CD8-positive, alpha-beta memory T cell (primary cell): Measurements from ENCODE around the gene RBP3. TPM values are rescaled to one million over a fixed set of nuclear protein-coding genes. Genes with fewer than 3 reads are reported as not detected.

Source experiments
- CTCF ChIA-PET: fragments of 350-600 bp; sonication (Branson Sonifier 250); formaldehyde crosslinking; loops from one replicate; lab custom pipeline; 2021; ENCODE audit warnings: antibody characterized with exemption; lab: Charles Lee
- POLR2A ChIA-PET: fragments of 350-600 bp; sonication (Branson Sonifier 250); formaldehyde crosslinking; loops from one replicate; lab custom pipeline; 2021; ENCODE audit warnings: antibody characterized with exemption; lab: Charles Lee
- DNase-seq, 5 donors: peaks; one replicate each; pipeline versions ENCODE4 v3.0.0 to v3.0.0-alpha.2; 2020 to 2022; ENCODE audit warnings: mixed read lengths in 1 of 5
- H3K27ac ChIP-seq: one replicate; pipeline ENCODE4 v1.7.0; 2013; ENCODE audit warnings: low read depth, mild to moderate bottlenecking, low read length, moderate library complexity
- H3K27me3 ChIP-seq: 2 replicates; pipeline ENCODE4 v1.7.0; 2013; ENCODE audit warnings: low read length, mild to moderate bottlenecking; ENCODE audit not compliant: insufficient read depth, poor library complexity, severe bottlenecking
- H3K36me3 ChIP-seq: 2 replicates; pipeline ENCODE4 v1.7.0; 2013; ENCODE audit warnings: mild to moderate bottlenecking, low read length, moderate library complexity; ENCODE audit not compliant: insufficient read depth
- H3K4me1 ChIP-seq: 2 replicates; pipeline ENCODE4 v1.7.0; 2013; ENCODE audit warnings: mild to moderate bottlenecking, low read length, moderate library complexity; ENCODE audit not compliant: insufficient read depth
- H3K4me3 ChIP-seq: 2 replicates; pipeline ENCODE4 v1.7.0; 2013; ENCODE audit warnings: mild to moderate bottlenecking, low read length
- H3K9me3 ChIP-seq: 2 replicates; pipeline ENCODE4 v1.7.0; 2013; ENCODE audit warnings: mild to moderate bottlenecking, low read length
- H3K27ac Mint-ChIP-seq, 8 donors: one replicate each; pipeline ENCODE4 v1.8.0; 2020 to 2021; ENCODE audit warnings: mixed read lengths in 8 of 8, mild to moderate bottlenecking in 6 of 8, inconsistent platforms in 3 of 8, moderate library complexity in 3 of 8
- H3K27me3 Mint-ChIP-seq, 2 donors: one replicate each; pipeline ENCODE4 v1.8.0; 2020 to 2021; ENCODE audit warnings: mixed read lengths in 2 of 2, mild to moderate bottlenecking in 1 of 2, moderate library complexity in 1 of 2
- H3K36me3 Mint-ChIP-seq, 3 donors: one replicate each; pipeline ENCODE4 v1.8.0; 2020 to 2021; ENCODE audit warnings: mixed read lengths in 3 of 3, inconsistent platforms in 1 of 3, mild to moderate bottlenecking in 1 of 3
- H3K4me1 Mint-ChIP-seq, 3 donors: one replicate each; pipeline ENCODE4 v1.8.0; 2020 to 2021; ENCODE audit warnings: mixed read lengths in 3 of 3, inconsistent platforms in 1 of 3, mild to moderate bottlenecking in 1 of 3
- H3K4me3 Mint-ChIP-seq, 7 donors: one replicate each; pipeline ENCODE4 v1.8.0; 2020 to 2021; ENCODE audit warnings: mixed read lengths in 7 of 7, mild to moderate bottlenecking in 6 of 7, moderate library complexity in 4 of 7, inconsistent platforms in 2 of 7
- H3K9me3 Mint-ChIP-seq, 5 donors: one replicate each; pipeline ENCODE4 v1.8.0; 2020 to 2022; ENCODE audit warnings: mixed read lengths in 5 of 5, mild to moderate bottlenecking in 3 of 5, moderate library complexity in 2 of 5, inconsistent platforms in 1 of 5
- polyA plus RNA-seq: library from polyadenylated mRNA; unstranded; fragments of 300-500 nt; fragmentation: Illumina TruSeq; gene quantifications from one replicate; pipeline ENCODE4 v1.2.3, GENCODE V29; 2021
- total RNA-seq, 2 experiments: library from RNA; stranded (reverse); gene quantifications; one replicate each; pipeline ENCODE4 v1.2.3, GENCODE V29; 2021

RBP3 gene
- total and polyA plus RNA-seq, 3 experiments from 2014 or later: not detected

GRCh38 chr10:47305566-47305965 lies 42.6 kb upstream of the RBP3 start:
- Histone ChIP-seq H3K9me3 (no peaks in the 10 kb centered on the region), H3K4me1 (peaks cover 15% of the 10 kb centered on the region), H3K36me3 (no peaks in the 10 kb centered on the region), H3K27me3 (no peaks in the 10 kb centered on the region), H3K27ac (no peak overlapping the region), H3K4me3 (no peak overlapping the region)
- ChIA-PET CTCF (interaction anchor here (1.3 to 1.6 kb wide), 2 partner anchors 257 to 281 kb away, joined by 3 to 10 read pairs; no protein-coding TSS in a partner anchor), POLR2A (no interaction called here)
- Mint-ChIP-seq H3K4me1 (peaks cover 5 to 17% (median 7%) of the 10 kb centered on the region in 3 donors), H3K27me3 (peaks cover 6 to 7% of the 10 kb centered on the region in 2 donors), H3K27ac (no peak overlapping the region), H3K4me3 (no peak overlapping the region), H3K9me3 (no peaks in the 10 kb centered on the region), H3K36me3 (no peaks in the 10 kb centered on the region)
- DNase-seq: no peak

GRCh38 chr10:47306387-47307210 lies 41.6 kb upstream of the RBP3 start:
- H3K4me1 Mint-ChIP-seq: peaks cover 11 to 22% (median 14%) of the 10 kb centered on the region in 3 donors
- H3K4me3 Mint-ChIP-seq: peak overlapping the region in 1 of 7 donors; percentile 19
- H3K36me3 Mint-ChIP-seq: no peaks in the 10 kb centered on the region
- peaks cover 25% of the 10 kb centered on the region for H3K4me1 ChIP-seq
- H3K9me3 ChIP-seq: no peaks in the 10 kb centered on the region
- peak overlapping the region in 2 of 8 donors; percentile 3 to 93 for H3K27ac Mint-ChIP-seq
- no peak overlapping the region for H3K4me3 ChIP-seq
- no peak overlapping the region for H3K27ac ChIP-seq
- H3K27me3 ChIP-seq: no peaks in the 10 kb centered on the region
- ChIA-PET POLR2A (no interaction called here), CTCF (interaction anchor here (1.3 to 1.6 kb wide), 2 partner anchors 258 to 282 kb away, joined by 3 to 10 read pairs; no protein-coding TSS in a partner anchor)
- H3K27me3 Mint-ChIP-seq: peaks cover 0 to 2% of the 10 kb centered on the region in 2 donors
- no peak for DNase-seq
- H3K9me3 Mint-ChIP-seq: no peaks in the 10 kb centered on the region
- no peaks in the 10 kb centered on the region for H3K36me3 ChIP-seq

GRCh38 chr10:47307381-47307780 lies 40.8 kb upstream of the RBP3 start:
- peak overlapping the region in 1 of 7 donors; percentile 19 for H3K4me3 Mint-ChIP-seq
- no peaks in the 10 kb centered on the region for H3K27me3 ChIP-seq
- CTCF ChIA-PET: interaction anchor here (10.1 kb wide), 1 partner anchor 259 kb away, joined by 236 read pairs; no protein-coding TSS in a partner anchor
- H3K4me3 ChIP-seq: no peak overlapping the region
- H3K9me3 ChIP-seq: no peaks in the 10 kb centered on the region
- H3K27ac ChIP-seq: no peak overlapping the region
- POLR2A ChIA-PET: no interaction called here
- peaks cover 18 to 29% (median 20%) of the 10 kb centered on the region in 3 donors for H3K4me1 Mint-ChIP-seq
- no peak for DNase-seq
- H3K36me3 ChIP-seq: no peaks in the 10 kb centered on the region
- H3K27ac Mint-ChIP-seq: no peak overlapping the region
- H3K4me1 ChIP-seq: peaks cover 33% of the 10 kb centered on the region
- no peaks in the 10 kb centered on the region for H3K36me3 Mint-ChIP-seq
- no peaks in the 10 kb centered on the region for H3K27me3 Mint-ChIP-seq
- H3K9me3 Mint-ChIP-seq: no peaks in the 10 kb centered on the region

- Mint-ChIP-seq H3K4me1 (peaks cover 18 to 30% (median 20%) of the 10 kb centered on the region in 3 donors), H3K9me3 (no peaks in the 10 kb centered on the region), H3K27ac (peak overlapping the region in 1 of 8 donors; percentile 74), H3K4me3 (no peak overlapping the region), H3K27me3 (no peaks in the 10 kb centered on the region), H3K36me3 (no peaks in the 10 kb centered on the region)
- Histone ChIP-seq H3K36me3 (no peaks in the 10 kb centered on the region), H3K27ac (no peak overlapping the region), H3K27me3 (no peaks in the 10 kb centered on the region), H3K9me3 (no peaks in the 10 kb centered on the region), H3K4me1 (peaks cover 34% of the 10 kb centered on the region), H3K4me3 (no peak overlapping the region)
- DNase-seq: no peak
- ChIA-PET CTCF (interaction anchor here (7.3 to 10.1 kb wide), 2 partner anchors 261 to 282 kb away, joined by 95 to 236 read pairs; no protein-coding TSS in a partner anchor), POLR2A (no interaction called here)
These were observed 39.4 kb upstream of the RBP3 start for GRCh38 chr10:47308775-47309174.

GRCh38 chr10:47309408-47310089 lies 38.6 kb upstream of the RBP3 start:
- peak overlapping the region in 1 of 8 donors; percentile 87 for H3K27ac Mint-ChIP-seq
- H3K27me3 ChIP-seq: no peaks in the 10 kb centered on the region

GRCh38 chr10:47310090-47310505 lies 38.1 kb upstream of the RBP3 start:
- H3K9me3 Mint-ChIP-seq: no peaks in the 10 kb centered on the region
- Histone ChIP-seq H3K27ac (no peak overlapping the region), H3K27me3 (no peaks in the 10 kb centered on the region), H3K4me3 (no peak overlapping the region), H3K4me1 (peaks cover 34% of the 10 kb centered on the region), H3K36me3 (no peaks in the 10 kb centered on the region), H3K9me3 (no peaks in the 10 kb centered on the region)
- H3K4me3 Mint-ChIP-seq: no peak overlapping the region
- H3K4me1 Mint-ChIP-seq: peaks cover 18 to 30% (median 20%) of the 10 kb centered on the region in 3 donors
- DNase-seq: no peak
- ChIA-PET POLR2A (no interaction called here), CTCF (interaction anchor here (1.0 to 10.1 kb wide), 5 partner anchors 11 to 288 kb away, joined by 4 to 236 read pairs (median 5); partner anchors contain the start of gene GDF10)
- no peak overlapping the region for H3K27ac Mint-ChIP-seq
- no peaks in the 10 kb centered on the region for H3K36me3 Mint-ChIP-seq
- H3K27me3 Mint-ChIP-seq: peaks cover 0 to 1% of the 10 kb centered on the region in 2 donors

More at GRCh38 chr10:47309408-47310089, 38.6 kb upstream of the RBP3 start:
- Histone ChIP-seq H3K4me3 (no peak overlapping the region), H3K9me3 (no peaks in the 10 kb centered on the region), H3K4me1 (peaks cover 34% of the 10 kb centered on the region), H3K27ac (no peak overlapping the region), H3K36me3 (no peaks in the 10 kb centered on the region)
- CTCF ChIA-PET: interaction anchor here (7.3 to 10.1 kb wide), 2 partner anchors 261 to 283 kb away, joined by 95 to 236 read pairs; no protein-coding TSS in a partner anchor
- DNase-seq: no peak
- H3K4me3 Mint-ChIP-seq: no peak overlapping the region
- no peaks in the 10 kb centered on the region for H3K36me3 Mint-ChIP-seq
- POLR2A ChIA-PET: no interaction called here
- H3K27me3 Mint-ChIP-seq: peaks cover 0 to 1% of the 10 kb centered on the region in 2 donors
- H3K4me1 Mint-ChIP-seq: peaks cover 18 to 30% (median 20%) of the 10 kb centered on the region in 3 donors
- no peaks in the 10 kb centered on the region for H3K9me3 Mint-ChIP-seq

GRCh38 chr10:47311193-47311931 lies 36.8 kb upstream of the RBP3 start:
- Mint-ChIP-seq H3K36me3 (no peaks in the 10 kb centered on the region), H3K4me3 (peak overlapping the region in 6 of 7 donors; percentile 40 to 73 (median 58)), H3K9me3 (no peaks in the 10 kb centered on the region), H3K27ac (peak overlapping the region; percentile 32 to 84 (median 72)), H3K4me1 (peaks cover 18 to 28% (median 20%) of the 10 kb centered on the region in 3 donors), H3K27me3 (peaks cover 0 to 1% of the 10 kb centered on the region in 2 donors)
- no peak overlapping the region for H3K27ac ChIP-seq
- no peaks in the 10 kb centered on the region for H3K9me3 ChIP-seq
- peaks cover 34% of the 10 kb centered on the region for H3K4me1 ChIP-seq
- peak overlapping the region; percentile 55 for H3K4me3 ChIP-seq
- no peaks in the 10 kb centered on the region for H3K27me3 ChIP-seq
- POLR2A ChIA-PET: interaction anchor here (0.9 kb wide), 1 partner anchor 264 kb away, joined by 5 read pairs; no protein-coding TSS in a partner anchor
- peak in 4 of 5 donors; percentile 10 to 78 (median 68) for DNase-seq
- H3K36me3 ChIP-seq: no peaks in the 10 kb centered on the region
- CTCF ChIA-PET: interaction anchor here (0.6 to 10.1 kb wide), 41 partner anchors 8 to 318 kb away, joined by 3 to 236 read pairs (median 4); partner anchors contain the start of gene GDF10
